A549 (cell line): ENCODE measurements around the gene ANKS1B. TPM values are rescaled to one million over a fixed set of nuclear protein-coding genes. Genes with fewer than 3 reads are reported as not detected.

ENCODE experiments used
- ATAC-seq, 2 experiments: fragments of 200-7000 bp in 1 of 2; fragments of >200 bp in 1 of 2; cut with Nextera tagmentation in 1 of 2; cut with Tn5 transposase in 1 of 2; 3 replicates each; pipeline versions ENCODE4 v1.8.0 to v1.9.1; 2018 to 2020; ENCODE audit warnings: mild to moderate bottlenecking in 1 of 2, moderate library complexity in 1 of 2
- CTCF ChIA-PET: fragments of 300-600 bp; sonication (Branson Sonifier 250); formaldehyde crosslinking; extraction: SDS; loops from one replicate; lab custom pipeline; 2021; ENCODE audit warnings: antibody characterized with exemption, inconsistent platforms; lab: Yijun Ruan, JAX
- POLR2A ChIA-PET: fragments of 350-600 bp; formaldehyde crosslinking; extraction: SDS; loops from one replicate; lab custom pipeline; 2021; ENCODE audit warnings: antibody characterized with exemption, inconsistent platforms; lab: Yijun Ruan, JAX
- DNase-seq, 2 experiments: peaks; one replicate each; pipeline versions ENCODE4 v3.0.0 to v3.0.0-alpha.2; 2011 to 2016; ENCODE audit warnings: low read depth in 1 of 2, low spot score in 1 of 2
- FAIRE-seq: peaks from 2 replicates; lab custom pipeline; 2011; peaks lifted over from hg19 to GRCh38; lab: Jason Lieb, UNC
- H3K27ac ChIP-seq, 2 experiments: fragments of >200 bp; sonication (Bioruptor Twin); formaldehyde crosslinking; 3 replicates each; pipeline ENCODE4 v1.5.1; 2016 to 2017
- H3K4me1 ChIP-seq: fragments of >200 bp; sonication (Bioruptor Twin); formaldehyde crosslinking; 3 replicates; pipeline ENCODE4 v1.6.1; 2016
- H3K4me2 ChIP-seq: fragments of >200 bp; sonication (Bioruptor Twin); formaldehyde crosslinking; 3 replicates; pipeline ENCODE4 v1.6.1; 2016
- H3K4me3 ChIP-seq: fragments of >200 bp; sonication (Bioruptor Twin); formaldehyde crosslinking; 3 replicates; pipeline ENCODE4 v1.5.1; 2016
- H3K9me3 ChIP-seq: fragments of >200 bp; sonication (Bioruptor Twin); formaldehyde crosslinking; 3 replicates; pipeline ENCODE4 v1.6.1; 2016
- CBX8 ChIP-seq: fragments of 200-600 bp; sonication (generic); IDR thresholded peaks from 2 replicates; pipeline ENCODE4 v1.6.1; 2016
- CHD2 ChIP-seq: fragments of 150-350 bp; IDR thresholded peaks from 2 replicates; pipeline ENCODE4 v1.6.1; 2014; ENCODE audit warnings: low read length; ENCODE audit not compliant: partially characterized antibody
- CHD4 ChIP-seq: fragments of 200-600 bp; sonication (generic); IDR thresholded peaks from 2 replicates; pipeline ENCODE4 v1.6.1; 2016; ENCODE audit warnings: antibody characterized with exemption, mild to moderate bottlenecking, borderline replicate concordance
- E2F6 ChIP-seq: IDR thresholded peaks from 2 replicates; pipeline ENCODE4 v1.6.1; 2012; ENCODE audit warnings: low read depth, borderline replicate concordance
- EHF ChIP-seq: fragments of 250-450 bp; sonication (Bioruptor Pico); IDR thresholded peaks from 2 replicates; pipeline ENCODE4 v1.5.0; 2020; ENCODE audit warnings: mild to moderate bottlenecking
- FOSB ChIP-seq: fragments of 250-450 bp; sonication (Bioruptor Pico); IDR thresholded peaks from 2 replicates; pipeline ENCODE4 v1.5.0; 2020; ENCODE audit warnings: mild to moderate bottlenecking, moderate library complexity
- HDAC2 ChIP-seq: fragments of 200-600 bp; sonication (generic); IDR thresholded peaks from 2 replicates; pipeline ENCODE4 v1.6.1; 2016
- HOXB5 ChIP-seq: fragments of 250-450 bp; sonication (Bioruptor Pico); IDR thresholded peaks from 2 replicates; pipeline ENCODE4 v1.5.0; 2020; ENCODE audit warnings: mild to moderate bottlenecking, moderate library complexity
- MAFK ChIP-seq: fragments of 450-650 bp; IDR thresholded peaks from 2 replicates; pipeline ENCODE4 v1.6.1; 2014; ENCODE audit not compliant: partially characterized antibody
- PBX3 ChIP-seq: IDR thresholded peaks from 2 replicates; pipeline ENCODE4 v1.6.1; 2012
- POLR2AphosphoS2 ChIP-seq: conservative IDR thresholded peaks from 2 replicates; pipeline ENCODE4 v1.6.1; 2012; ENCODE audit warnings: low read length, improper control_type of control experiment, inconsistent platforms
- REST ChIP-seq: fragments of 200-600 bp; sonication (generic); IDR thresholded peaks from 2 replicates; pipeline ENCODE4 v1.6.1; 2016; ENCODE audit warnings: antibody characterized with exemption, mild to moderate bottlenecking, moderate library complexity
- RFX5 ChIP-seq: fragments of 450-650 bp; IDR thresholded peaks from 2 replicates; pipeline ENCODE4 v1.7.1; 2014; ENCODE audit warnings: antibody characterized with exemption, mild to moderate bottlenecking, moderate library complexity
- RNF2 ChIP-seq: fragments of 200-600 bp; sonication (generic); IDR thresholded peaks from 2 replicates; pipeline ENCODE4 v1.6.1; 2016; ENCODE audit warnings: low read depth, mild to moderate bottlenecking, antibody characterized with exemption, moderate library complexity, borderline replicate concordance
- TP53 ChIP-seq: fragments of 250-450 bp; sonication (Bioruptor Pico); IDR thresholded peaks from 2 replicates; pipeline ENCODE4 v1.5.0; 2021; ENCODE audit warnings: mild to moderate bottlenecking, moderate library complexity
- ZNF302 ChIP-seq: fragments of 250-450 bp; sonication (Bioruptor Pico); IDR thresholded peaks from 2 replicates; pipeline ENCODE4 v1.9.0; 2021; ENCODE audit warnings: inconsistent platforms, mild to moderate bottlenecking, moderate library complexity
- WGBS: methylation state at CpG from one replicate; pipeline ENCODE4 v1.1.6; 2017; ENCODE audit errors: missing lambda C conversion rate; 5-methylcytosine and 5-hydroxymethylcytosine counted together
- polyA plus RNA-seq, 4 experiments: library from polyadenylated mRNA; depleted of rRNA in 3 of 4; stranded (reverse); fragments of >200 nt; fragmentation: RNase III in 1 of 4; extraction: RNeasy Plus Mini Kit Qiagen cat#74134 plus additional on column Dnase treatment in 1 of 4; gene quantifications; 2 replicates in 3 of 4; 3 replicates in 1 of 4; pipeline ENCODE4 v1.2.3, GENCODE V29; 2011 to 2017

Gene ANKS1B
- polyA plus RNA-seq, 2 of the 4 experiments (the other 2 are of a cell fraction): 1.5 to 2.2 TPM

- TF ChIP-seq TP53 (CRISPR knock-in tag) (no peak), POLR2AphosphoS2 (no peak), ZNF302 (CRISPR knock-in tag) (no peak), FOSB (CRISPR knock-in tag) (no peak), REST (no peak), CHD2 (no peak), CBX8 (no peak), RNF2 (no peak), HDAC2 (no peak), RFX5 (no peak), HOXB5 (no peak)
These were observed 853.8 kb downstream of the ANKS1B start (continued) for GRCh38 chr12:99130808-99131553.

- no peak for TF ChIP-seq PBX3
- TF ChIP-seq CHD4: no peak
- Histone ChIP-seq H3K4me3 (no peak overlapping the region), H3K4me2 (no peak overlapping the region), H3K9me3 (no peaks in the 10 kb centered on the region), H3K4me1 (no peaks in the 10 kb centered on the region), H3K27ac (no peak overlapping the region)
- 0% methylated on average over 1 of the region's 1 CpG for WGBS
- ATAC-seq: no peak
- ChIA-PET CTCF (no interaction called here), POLR2A (no interaction called here)
- DNase-seq: no peak
- FAIRE-seq: no peak
These were observed 856.4 kb downstream of the ANKS1B start for GRCh38 chr12:99128246-99128802.

GRCh38 chr12:99122959-99123358 lies 861.8 kb downstream of the ANKS1B start:
- ATAC-seq (no peak), FAIRE-seq (no peak), DNase-seq (no peak)
- CTCF ChIA-PET: interaction anchor here (1.4 kb wide), 1 partner anchor 13 kb away, joined by 3 read pairs; no protein-coding TSS in a partner anchor
- no peak for TF ChIP-seq EHF (CRISPR knock-in tag)
- peak; percentile 64 for TF ChIP-seq MAFK
- no peaks in the 10 kb centered on the region for H3K9me3 ChIP-seq
- POLR2A ChIA-PET: no interaction called here
- H3K4me3 ChIP-seq: no peak overlapping the region
- no peak overlapping the region for H3K27ac ChIP-seq
- H3K4me1 ChIP-seq: no peaks in the 10 kb centered on the region
- 0% methylated on average over 2 of the region's 2 CpGs for WGBS
- H3K4me2 ChIP-seq: no peak overlapping the region

GRCh38 chr12:99122496-99122895 lies 862.2 kb downstream of the ANKS1B start:
- CTCF ChIA-PET: interaction anchor here (1.4 kb wide), 1 partner anchor 13 kb away, joined by 3 read pairs; no protein-coding TSS in a partner anchor
- Histone ChIP-seq H3K4me3 (no peak overlapping the region), H3K9me3 (no peaks in the 10 kb centered on the region), H3K27ac (no peak overlapping the region), H3K4me2 (no peak overlapping the region), H3K4me1 (no peaks in the 10 kb centered on the region)
- DNase-seq (no peak), ATAC-seq (no peak), FAIRE-seq (no peak)
- POLR2A ChIA-PET: no interaction called here
- TF ChIP-seq ZNF302 (CRISPR knock-in tag) (no peak), E2F6 (no peak)
- WGBS: 20% methylated on average over 3 of the region's 3 CpGs
